Smooth muscle cell (in vitro differentiated cells): Measurements from ENCODE around the gene DENND1A. TPM values are rescaled to one million over a fixed set of nuclear protein-coding genes. Genes with fewer than 3 reads are reported as not detected.

Experiments used
- DNase-seq: peaks from one replicate; lab custom pipeline; 2025; ENCODE audit not compliant: unreplicated experiment; lab: John Stamatoyannopoulos, UW
- H2AFZ ChIP-seq: fragments of 200-600 bp; sonication (generic); 2 replicates; pipeline ENCODE4 v1.6.0; 2016; ENCODE audit warnings: antibody characterized with exemption, low read depth, mild to moderate bottlenecking
- H3F3A ChIP-seq: fragments of 200-600 bp; sonication (generic); 2 replicates; pipeline ENCODE4 v1.6.0; 2017; ENCODE audit warnings: antibody characterized with exemption, low read depth
- H3K27ac ChIP-seq: fragments of 200-600 bp; sonication (generic); 2 replicates; pipeline ENCODE4 v1.5.1; 2016; ENCODE audit warnings: low read depth, mild to moderate bottlenecking
- H3K27me3 ChIP-seq: fragments of 200-600 bp; sonication (generic); 2 replicates; pipeline ENCODE4 v1.6.1; 2016; ENCODE audit warnings: low read depth, mild to moderate bottlenecking
- H3K36me3 ChIP-seq: fragments of 200-600 bp; sonication (generic); 2 replicates; pipeline ENCODE4 v1.5.1; 2016; ENCODE audit warnings: low read depth
- H3K4me1 ChIP-seq: fragments of 200-600 bp; sonication (generic); 2 replicates; pipeline ENCODE4 v1.5.1; 2016; ENCODE audit warnings: low read depth
- H3K4me2 ChIP-seq: fragments of 200-600 bp; sonication (generic); 2 replicates; pipeline ENCODE4 v1.6.0; 2016; ENCODE audit warnings: mild to moderate bottlenecking
- H3K4me3 ChIP-seq: fragments of 200-600 bp; sonication (generic); 2 replicates; pipeline ENCODE4 v1.5.1; 2016; ENCODE audit warnings: mild to moderate bottlenecking
- H3K79me2 ChIP-seq: fragments of 200-600 bp; sonication (generic); 2 replicates; pipeline ENCODE4 v1.6.0; 2016; ENCODE audit warnings: low read depth, mild to moderate bottlenecking
- H3K9ac ChIP-seq: fragments of 200-600 bp; sonication (generic); 2 replicates; pipeline ENCODE4 v1.6.0; 2016; ENCODE audit warnings: low read depth
- H3K9me3 ChIP-seq: fragments of 200-600 bp; sonication (generic); replicated peaks from 2 replicates; pipeline ENCODE4 v1.5.1; 2016; ENCODE audit warnings: low read depth
- H4K20me1 ChIP-seq: fragments of 200-600 bp; sonication (generic); 2 replicates; pipeline ENCODE4 v1.6.0; 2016; ENCODE audit warnings: low read depth
- WGBS: methylation state at CpG from one replicate; pipeline ENCODE4 v1.1.7; 2016; ENCODE audit warnings: low lambda C conversion rate; 5-methylcytosine and 5-hydroxymethylcytosine counted together
- polyA plus RNA-seq: library from polyadenylated mRNA; unstranded; fragments of >200 nt; fragmentation: Nextera tagmentation; extraction: Ambion mirVana; gene quantifications from 2 replicates; pipeline ENCODE4 v1.2.1, GENCODE V29; 2016
- total RNA-seq: library from RNA; depleted of rRNA; stranded (reverse); fragments of >200 nt; gene quantifications from 2 replicates; pipeline ENCODE4 v1.2.3, GENCODE V29; 2014
- TF ChIP-seq, protein P1 (sequence below): fragments of 200-600 bp; sonication (generic); IDR thresholded peaks from 2 replicates; pipeline ENCODE4 v1.5.1; 2017; ENCODE audit warnings: borderline replicate concordance, mild to moderate bottlenecking, antibody characterized with exemption; ENCODE audit not compliant: insufficient read depth, poor library complexity, severe bottlenecking

The DENND1A gene
- total and polyA plus RNA-seq, 2 experiments from 2014 or later: 8.1 to 20.2 TPM

GRCh38 chr9:123548741-123549545, 381.0 kb downstream of the DENND1A start:
- H3K4me1 ChIP-seq: peaks cover 23% of the 10 kb centered on the region
- H3K4me2 ChIP-seq: no peak overlapping the region
- DNase-seq: no peak
- H3K9me3 ChIP-seq: no peaks in the 10 kb centered on the region
- peaks cover 8% of the 10 kb centered on the region for H3F3A ChIP-seq
- no peak overlapping the region for H3K9ac ChIP-seq
- H3K4me3 ChIP-seq: no peak overlapping the region
- WGBS: 37% methylated on average over 9 of the region's 9 CpGs
- H3K27ac ChIP-seq: no peak overlapping the region
- H3K27me3 ChIP-seq: no peaks in the 10 kb centered on the region
- peaks cover 12% of the 10 kb centered on the region for H4K20me1 ChIP-seq
- no peak overlapping the region for H2AFZ ChIP-seq
- no peaks in the 10 kb centered on the region for H3K36me3 ChIP-seq
- TF ChIP-seq, protein P1, sequence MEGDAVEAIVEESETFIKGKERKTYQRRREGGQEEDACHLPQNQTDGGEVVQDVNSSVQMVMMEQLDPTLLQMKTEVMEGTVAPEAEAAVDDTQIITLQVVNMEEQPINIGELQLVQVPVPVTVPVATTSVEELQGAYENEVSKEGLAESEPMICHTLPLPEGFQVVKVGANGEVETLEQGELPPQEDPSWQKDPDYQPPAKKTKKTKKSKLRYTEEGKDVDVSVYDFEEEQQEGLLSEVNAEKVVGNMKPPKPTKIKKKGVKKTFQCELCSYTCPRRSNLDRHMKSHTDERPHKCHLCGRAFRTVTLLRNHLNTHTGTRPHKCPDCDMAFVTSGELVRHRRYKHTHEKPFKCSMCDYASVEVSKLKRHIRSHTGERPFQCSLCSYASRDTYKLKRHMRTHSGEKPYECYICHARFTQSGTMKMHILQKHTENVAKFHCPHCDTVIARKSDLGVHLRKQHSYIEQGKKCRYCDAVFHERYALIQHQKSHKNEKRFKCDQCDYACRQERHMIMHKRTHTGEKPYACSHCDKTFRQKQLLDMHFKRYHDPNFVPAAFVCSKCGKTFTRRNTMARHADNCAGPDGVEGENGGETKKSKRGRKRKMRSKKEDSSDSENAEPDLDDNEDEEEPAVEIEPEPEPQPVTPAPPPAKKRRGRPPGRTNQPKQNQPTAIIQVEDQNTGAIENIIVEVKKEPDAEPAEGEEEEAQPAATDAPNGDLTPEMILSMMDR: no peak
- H3K79me2 ChIP-seq: no peaks in the 10 kb centered on the region

DNA sequence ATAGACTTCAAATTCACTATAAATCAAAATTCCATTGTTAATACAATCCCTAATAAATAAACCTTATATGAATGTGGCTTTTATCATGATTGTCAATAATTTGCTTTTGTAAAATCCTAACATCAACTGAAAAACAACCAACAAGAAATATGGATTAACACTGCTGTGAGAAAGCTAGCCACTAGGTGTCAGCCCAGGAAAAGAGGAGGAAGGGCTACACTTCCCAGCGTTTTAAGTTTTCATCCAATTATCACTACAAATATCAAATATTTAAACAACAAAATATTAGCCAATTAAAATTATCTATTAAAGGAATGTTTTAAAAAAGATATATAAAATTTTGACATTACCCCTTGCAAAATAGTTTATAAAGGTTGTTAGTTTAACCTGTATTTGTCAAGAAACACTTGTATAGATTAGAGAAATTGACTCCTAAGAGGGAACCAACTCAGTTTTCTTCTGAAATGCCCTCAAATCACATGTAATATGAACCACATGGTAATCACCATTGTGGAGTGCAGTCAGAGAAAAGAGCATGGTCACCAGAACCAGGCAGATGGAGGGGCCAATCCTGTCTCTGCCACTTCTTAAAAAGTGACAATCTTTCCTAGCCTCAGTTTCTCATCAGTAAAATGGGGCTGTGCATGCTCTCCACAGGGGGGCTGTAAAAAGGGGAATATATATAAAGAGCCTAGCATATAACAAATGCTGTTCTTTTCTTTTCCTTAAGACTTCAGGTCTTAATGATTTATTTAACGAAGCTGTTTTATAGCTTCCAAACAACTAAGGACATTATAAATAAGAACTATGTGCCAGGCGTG, 385.7 kb downstream of the DENND1A start:
- Histone ChIP-seq H2AFZ (no peak overlapping the region), H3K27ac (no peak overlapping the region), H3K36me3 (no peaks in the 10 kb centered on the region), H3K79me2 (no peaks in the 10 kb centered on the region), H3K9ac (no peak overlapping the region), H3K4me1 (peaks cover 11% of the 10 kb centered on the region), H3K4me2 (no peak overlapping the region), H4K20me1 (peaks cover 16% of the 10 kb centered on the region), H3K4me3 (no peak overlapping the region), H3F3A (peaks cover 8% of the 10 kb centered on the region), H3K27me3 (no peaks in the 10 kb centered on the region), H3K9me3 (no peaks in the 10 kb centered on the region)
- DNase-seq: no peak
- 59% methylated on average over 3 of the region's 3 CpGs for WGBS
- TF ChIP-seq, protein P1: peak; percentile 87

- no peak overlapping the region for H3K27ac ChIP-seq
- H3K9ac ChIP-seq: no peak overlapping the region
- peaks cover 11% of the 10 kb centered on the region for H3K4me1 ChIP-seq
- no peak overlapping the region for H2AFZ ChIP-seq
- H3K4me3 ChIP-seq: no peak overlapping the region
- TF ChIP-seq, protein P1: no peak
- 78% methylated on average over 8 of the region's 8 CpGs for WGBS
- no peaks in the 10 kb centered on the region for H3K79me2 ChIP-seq
- peaks cover 2% of the 10 kb centered on the region for H3F3A ChIP-seq
- no peak overlapping the region for H3K4me2 ChIP-seq
- H3K27me3 ChIP-seq: no peaks in the 10 kb centered on the region
- H3K36me3 ChIP-seq: no peaks in the 10 kb centered on the region
- H4K20me1 ChIP-seq: peaks cover 16% of the 10 kb centered on the region
- no peaks in the 10 kb centered on the region for H3K9me3 ChIP-seq
- DNase-seq: no peak
Observed at GRCh38 chr9:123543492-123543891, 386.4 kb downstream of the DENND1A start.
